ENCODE results near the gene CDH4. TPM values are rescaled to one million over a fixed set of nuclear protein-coding genes. Genes with fewer than 3 reads are reported as not detected.
"Not testable (repeated sequence)": the region's sequence is repeated elsewhere in the genome, so short reads cannot be mapped to it uniquely, and the experiment has no call there.

CDH4 gene
- polyA plus RNA-seq, 1 donor (not counting 4 experiments of a cell fraction or from before 2014, with no cell fraction given): 2.2 TPM

GRCh38 chr20:61405007-61405406 lies 152.9 kb downstream of the CDH4 start:
- Histone ChIP-seq H3K9me1 (ENCODE audit: control insufficient read depth, extremely low read depth, insufficient read depth, low read length) (no peaks in the 10 kb centered on the region), H3K79me2 (ENCODE audit: control insufficient read depth, insufficient read depth, low read length) (no peaks in the 10 kb centered on the region), H3K4me1 (ENCODE audit: control insufficient read depth, extremely low read depth, insufficient read depth, low read length) (no peaks in the 10 kb centered on the region), H3K27me3 (ENCODE audit: control insufficient read depth, extremely low read depth, insufficient read depth, low read length) (no peaks in the 10 kb centered on the region), H3K9ac (ENCODE audit: control insufficient read depth, extremely low read depth, insufficient read depth, low read length) (no peak overlapping the region), H3K4me3 (ENCODE audit: control insufficient read depth in 2 of 3, extremely low read depth in 1 of 3, insufficient read depth in 2 of 3, low read depth in 1 of 3, low read length in 3 of 3) (no peak overlapping the region), H3K9me3 (ENCODE audit: control insufficient read depth, low read depth, low read length) (no peaks in the 10 kb centered on the region), H2AFZ (ENCODE audit: control insufficient read depth, low read length) (no peak overlapping the region), H3K27ac (ENCODE audit: control insufficient read depth, insufficient read depth, low read length) (no peak overlapping the region), H3K4me2 (ENCODE audit: control insufficient read depth, extremely low read depth, insufficient read depth, low read depth, low read length) (no peak overlapping the region), H4K20me1 (ENCODE audit: control insufficient read depth, extremely low read depth, insufficient read depth, low read length) (peaks cover 11% of the 10 kb centered on the region), H3K36me3 (ENCODE audit: control insufficient read depth in 2 of 2, extremely low read depth in 1 of 2, insufficient read depth in 2 of 2, low read length in 2 of 2) (peaks cover 0 to 4% of the 10 kb centered on the region in 2 experiments)
- dilution Hi-C loops (cut with MboI; ENCODE audit: extremely low pct_ligation_motif_present, low sequenced_read_pairs): no loop called here
- no peak for FAIRE-seq
- TF ChIP-seq EZH2 (IDR thresholded peaks at IDR 0.05; ENCODE audit: low read length) (no peak), CTCF (optimal IDR thresholded peaks at IDR 0.05 in 1 of 3, IDR thresholded peaks at IDR 0.05 in 1 of 3, conservative IDR thresholded peaks at IDR 0.05 in 1 of 3; ENCODE audit: extremely low read depth in 1 of 3, insufficient read depth in 2 of 3, low read length in 3 of 3) (no peak)
- DNase-seq (ENCODE audit: low read depth, low spot score): no peak

GRCh38 chr20:61406773-61407172 lies 154.7 kb downstream of the CDH4 start:
- H3K9ac ChIP-seq (ENCODE audit: control insufficient read depth, extremely low read depth, insufficient read depth, low read length); H3K79me2 ChIP-seq (ENCODE audit: control insufficient read depth, insufficient read depth, low read length); dilution Hi-C loops (cut with MboI; ENCODE audit: extremely low pct_ligation_motif_present, low sequenced_read_pairs); H3K27ac ChIP-seq (ENCODE audit: control insufficient read depth, insufficient read depth, low read length); H3K4me1 ChIP-seq (ENCODE audit: control insufficient read depth, extremely low read depth, insufficient read depth, low read length); FAIRE-seq; DNase-seq (ENCODE audit: low read depth, low spot score); H3K9me1 ChIP-seq (ENCODE audit: control insufficient read depth, extremely low read depth, insufficient read depth, low read length); H3K36me3 ChIP-seq (ENCODE audit: control insufficient read depth in 2 of 2, extremely low read depth in 1 of 2, insufficient read depth in 2 of 2, low read length in 2 of 2); H3K9me3 ChIP-seq (ENCODE audit: control insufficient read depth, low read depth, low read length); H3K4me3 ChIP-seq (ENCODE audit: control insufficient read depth in 2 of 3, extremely low read depth in 1 of 3, insufficient read depth in 2 of 3, low read depth in 1 of 3, low read length in 3 of 3); H2AFZ ChIP-seq (ENCODE audit: control insufficient read depth, low read length); H3K4me2 ChIP-seq (ENCODE audit: control insufficient read depth, extremely low read depth, insufficient read depth, low read depth, low read length); H3K27me3 ChIP-seq (ENCODE audit: control insufficient read depth, extremely low read depth, insufficient read depth, low read length); H4K20me1 ChIP-seq (ENCODE audit: control insufficient read depth, extremely low read depth, insufficient read depth, low read length): not testable (repeated sequence)

- no peaks in the 10 kb centered on the region for H3K9me1 ChIP-seq (ENCODE audit: control insufficient read depth, extremely low read depth, insufficient read depth, low read length)
- no peak overlapping the region for H3K9ac ChIP-seq (ENCODE audit: control insufficient read depth, extremely low read depth, insufficient read depth, low read length)
- H3K27me3 ChIP-seq (ENCODE audit: control insufficient read depth, extremely low read depth, insufficient read depth, low read length): no peaks in the 10 kb centered on the region
- peaks cover 0 to 4% of the 10 kb centered on the region in 2 experiments for H3K36me3 ChIP-seq (ENCODE audit: control insufficient read depth in 2 of 2, extremely low read depth in 1 of 2, insufficient read depth in 2 of 2, low read length in 2 of 2)
- H3K4me2 ChIP-seq (ENCODE audit: control insufficient read depth, extremely low read depth, insufficient read depth, low read depth, low read length): no peak overlapping the region
- TF ChIP-seq EZH2 (IDR thresholded peaks at IDR 0.05; ENCODE audit: low read length): no peak
- no peak for TF ChIP-seq CTCF (optimal IDR thresholded peaks at IDR 0.05 in 1 of 3, IDR thresholded peaks at IDR 0.05 in 1 of 3, conservative IDR thresholded peaks at IDR 0.05 in 1 of 3; ENCODE audit: extremely low read depth in 1 of 3, insufficient read depth in 2 of 3, low read length in 3 of 3)
- dilution Hi-C loops (cut with MboI; ENCODE audit: extremely low pct_ligation_motif_present, low sequenced_read_pairs): no loop called here
- H2AFZ ChIP-seq (ENCODE audit: control insufficient read depth, low read length): no peak overlapping the region
- no peaks in the 10 kb centered on the region for H3K79me2 ChIP-seq (ENCODE audit: control insufficient read depth, insufficient read depth, low read length)
- no peak for DNase-seq (ENCODE audit: low read depth, low spot score)
- H3K4me1 ChIP-seq (ENCODE audit: control insufficient read depth, extremely low read depth, insufficient read depth, low read length): no peaks in the 10 kb centered on the region
- no peak overlapping the region for H3K4me3 ChIP-seq (ENCODE audit: control insufficient read depth in 2 of 3, extremely low read depth in 1 of 3, insufficient read depth in 2 of 3, low read depth in 1 of 3, low read length in 3 of 3)
- H4K20me1 ChIP-seq (ENCODE audit: control insufficient read depth, extremely low read depth, insufficient read depth, low read length): peaks cover 8% of the 10 kb centered on the region
- H3K9me3 ChIP-seq (ENCODE audit: control insufficient read depth, low read depth, low read length): no peaks in the 10 kb centered on the region
- no peak overlapping the region for H3K27ac ChIP-seq (ENCODE audit: control insufficient read depth, insufficient read depth, low read length)
- FAIRE-seq: no peak
These were observed 155.5 kb downstream of the CDH4 start for GRCh38 chr20:61407561-61407960.

All from keratinocyte (primary cell).